ENCODE data around the gene FLT4.

DNA sequence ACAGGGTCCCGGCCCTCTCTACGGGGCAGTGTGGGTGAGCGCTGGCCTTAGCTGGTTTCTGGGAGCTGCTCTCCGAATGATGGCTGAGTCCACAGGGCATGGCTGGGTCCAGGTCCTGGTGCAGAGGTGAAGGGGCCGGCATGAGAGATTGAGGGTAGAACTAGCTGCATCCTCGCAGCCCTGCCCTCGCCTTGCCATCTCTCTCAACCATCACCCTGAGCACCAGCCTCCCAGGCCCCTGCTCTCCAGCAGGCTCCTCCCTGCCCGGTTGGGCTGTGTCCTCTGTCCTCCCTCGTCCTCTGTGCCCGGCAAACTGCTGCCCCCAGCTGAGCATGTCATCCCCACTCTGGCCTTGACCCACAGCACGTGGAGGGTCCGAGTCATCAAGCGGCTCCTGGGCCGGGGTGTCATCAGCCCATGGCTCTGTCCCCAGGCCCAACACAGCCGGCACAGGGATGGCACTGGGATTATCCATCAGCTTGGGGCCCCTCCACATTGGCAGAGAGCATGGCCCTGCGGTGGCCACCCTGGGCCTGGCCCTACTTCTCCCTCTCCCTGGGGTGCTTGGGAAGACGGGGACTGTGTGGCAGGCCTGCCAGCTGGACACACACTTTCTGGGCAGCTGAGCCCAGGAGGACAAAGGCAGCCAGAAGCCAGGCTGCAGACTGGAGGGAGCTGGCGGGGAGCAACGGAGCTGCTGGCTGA lies 8.4 kb downstream of the FLT4 start:
- TF ChIP-seq, protein P1, sequence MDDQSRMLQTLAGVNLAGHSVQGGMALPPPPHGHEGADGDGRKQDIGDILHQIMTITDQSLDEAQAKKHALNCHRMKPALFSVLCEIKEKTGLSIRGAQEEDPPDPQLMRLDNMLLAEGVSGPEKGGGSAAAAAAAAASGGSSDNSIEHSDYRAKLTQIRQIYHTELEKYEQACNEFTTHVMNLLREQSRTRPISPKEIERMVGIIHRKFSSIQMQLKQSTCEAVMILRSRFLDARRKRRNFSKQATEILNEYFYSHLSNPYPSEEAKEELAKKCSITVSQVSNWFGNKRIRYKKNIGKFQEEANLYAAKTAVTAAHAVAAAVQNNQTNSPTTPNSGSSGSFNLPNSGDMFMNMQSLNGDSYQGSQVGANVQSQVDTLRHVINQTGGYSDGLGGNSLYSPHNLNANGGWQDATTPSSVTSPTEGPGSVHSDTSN (IDR thresholded peaks at IDR 0.05) = no peak
- TF ChIP-seq, protein P2, sequence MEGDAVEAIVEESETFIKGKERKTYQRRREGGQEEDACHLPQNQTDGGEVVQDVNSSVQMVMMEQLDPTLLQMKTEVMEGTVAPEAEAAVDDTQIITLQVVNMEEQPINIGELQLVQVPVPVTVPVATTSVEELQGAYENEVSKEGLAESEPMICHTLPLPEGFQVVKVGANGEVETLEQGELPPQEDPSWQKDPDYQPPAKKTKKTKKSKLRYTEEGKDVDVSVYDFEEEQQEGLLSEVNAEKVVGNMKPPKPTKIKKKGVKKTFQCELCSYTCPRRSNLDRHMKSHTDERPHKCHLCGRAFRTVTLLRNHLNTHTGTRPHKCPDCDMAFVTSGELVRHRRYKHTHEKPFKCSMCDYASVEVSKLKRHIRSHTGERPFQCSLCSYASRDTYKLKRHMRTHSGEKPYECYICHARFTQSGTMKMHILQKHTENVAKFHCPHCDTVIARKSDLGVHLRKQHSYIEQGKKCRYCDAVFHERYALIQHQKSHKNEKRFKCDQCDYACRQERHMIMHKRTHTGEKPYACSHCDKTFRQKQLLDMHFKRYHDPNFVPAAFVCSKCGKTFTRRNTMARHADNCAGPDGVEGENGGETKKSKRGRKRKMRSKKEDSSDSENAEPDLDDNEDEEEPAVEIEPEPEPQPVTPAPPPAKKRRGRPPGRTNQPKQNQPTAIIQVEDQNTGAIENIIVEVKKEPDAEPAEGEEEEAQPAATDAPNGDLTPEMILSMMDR (IDR thresholded peaks at IDR 0.05) = no peak
- TF ChIP-seq POLR2A (IDR thresholded peaks at IDR 0.05; ENCODE audit: low read length) (no peak), NFE2L2 (conservative IDR thresholded peaks at IDR 0.05; ENCODE audit: low read length) (no peak), SMC3 (IDR thresholded peaks at IDR 0.05) (no peak), KDM5A (IDR thresholded peaks at IDR 0.05) (no peak), CEBPB (IDR thresholded peaks at IDR 0.05) (no peak), BHLHE40 (IDR thresholded peaks at IDR 0.05; ENCODE audit: low read depth, low read length) (no peak), MYC (IDR thresholded peaks at IDR 0.05; ENCODE audit: borderline replicate concordance, low read length) (no peak), KDM1A (IDR thresholded peaks at IDR 0.05; ENCODE audit: low read depth) (no peak)
- TF ChIP-seq, protein P3, sequence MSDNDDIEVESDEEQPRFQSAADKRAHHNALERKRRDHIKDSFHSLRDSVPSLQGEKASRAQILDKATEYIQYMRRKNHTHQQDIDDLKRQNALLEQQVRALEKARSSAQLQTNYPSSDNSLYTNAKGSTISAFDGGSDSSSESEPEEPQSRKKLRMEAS (IDR thresholded peaks at IDR 0.05) = no peak
- TF ChIP-seq, protein P4, sequence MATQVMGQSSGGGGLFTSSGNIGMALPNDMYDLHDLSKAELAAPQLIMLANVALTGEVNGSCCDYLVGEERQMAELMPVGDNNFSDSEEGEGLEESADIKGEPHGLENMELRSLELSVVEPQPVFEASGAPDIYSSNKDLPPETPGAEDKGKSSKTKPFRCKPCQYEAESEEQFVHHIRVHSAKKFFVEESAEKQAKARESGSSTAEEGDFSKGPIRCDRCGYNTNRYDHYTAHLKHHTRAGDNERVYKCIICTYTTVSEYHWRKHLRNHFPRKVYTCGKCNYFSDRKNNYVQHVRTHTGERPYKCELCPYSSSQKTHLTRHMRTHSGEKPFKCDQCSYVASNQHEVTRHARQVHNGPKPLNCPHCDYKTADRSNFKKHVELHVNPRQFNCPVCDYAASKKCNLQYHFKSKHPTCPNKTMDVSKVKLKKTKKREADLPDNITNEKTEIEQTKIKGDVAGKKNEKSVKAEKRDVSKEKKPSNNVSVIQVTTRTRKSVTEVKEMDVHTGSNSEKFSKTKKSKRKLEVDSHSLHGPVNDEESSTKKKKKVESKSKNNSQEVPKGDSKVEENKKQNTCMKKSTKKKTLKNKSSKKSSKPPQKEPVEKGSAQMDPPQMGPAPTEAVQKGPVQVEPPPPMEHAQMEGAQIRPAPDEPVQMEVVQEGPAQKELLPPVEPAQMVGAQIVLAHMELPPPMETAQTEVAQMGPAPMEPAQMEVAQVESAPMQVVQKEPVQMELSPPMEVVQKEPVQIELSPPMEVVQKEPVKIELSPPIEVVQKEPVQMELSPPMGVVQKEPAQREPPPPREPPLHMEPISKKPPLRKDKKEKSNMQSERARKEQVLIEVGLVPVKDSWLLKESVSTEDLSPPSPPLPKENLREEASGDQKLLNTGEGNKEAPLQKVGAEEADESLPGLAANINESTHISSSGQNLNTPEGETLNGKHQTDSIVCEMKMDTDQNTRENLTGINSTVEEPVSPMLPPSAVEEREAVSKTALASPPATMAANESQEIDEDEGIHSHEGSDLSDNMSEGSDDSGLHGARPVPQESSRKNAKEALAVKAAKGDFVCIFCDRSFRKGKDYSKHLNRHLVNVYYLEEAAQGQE (IDR thresholded peaks at IDR 0.05) = no peak

Measured in A549 (cell line).